NCI-H748 treated with DMSO at 0.1 percent for 48 hours (cell line): ENCODE data around the gene CPA4.

ENCODE experiments used
- DNase-seq: peaks from one replicate; lab custom pipeline; 2025; lab: John Stamatoyannopoulos, UW

Gene CPA4

GRCh38 chr7:130365511-130366441 lies 72.8 kb downstream of the CPA4 start:
- DNase-seq, result peak; percentile 98

DNA sequence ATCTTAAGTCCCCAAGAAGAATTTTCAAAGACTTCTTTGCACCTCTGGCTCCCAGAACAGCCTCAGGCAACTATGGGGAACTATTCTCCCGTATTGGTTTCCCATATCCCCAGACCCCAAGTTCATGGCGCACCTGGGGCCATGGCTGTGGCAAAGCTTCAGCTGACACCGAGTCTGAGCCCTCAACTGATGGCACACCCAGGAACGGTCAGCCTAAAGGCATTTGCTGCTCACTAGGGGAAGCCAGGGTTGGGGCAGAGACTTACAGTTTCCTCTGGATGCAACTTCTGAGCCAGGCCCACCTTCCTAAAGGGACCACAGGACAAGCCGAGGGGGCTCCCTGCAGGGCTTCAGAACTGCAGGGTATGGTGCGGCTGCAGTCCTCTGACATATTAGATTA lies 73.6 kb downstream of the CPA4 start:
- DNase-seq, result no peak

GRCh38 chr7:130367088-130367755 lies 74.3 kb downstream of the CPA4 start:
- no peak for DNase-seq

GRCh38 chr7:130367836-130368746 lies 75.1 kb downstream of the CPA4 start:
- DNase-seq, result no peak

GRCh38 chr7:130369110-130369711 lies 76.2 kb downstream of the CPA4 start:
- no peak for DNase-seq

DNA sequence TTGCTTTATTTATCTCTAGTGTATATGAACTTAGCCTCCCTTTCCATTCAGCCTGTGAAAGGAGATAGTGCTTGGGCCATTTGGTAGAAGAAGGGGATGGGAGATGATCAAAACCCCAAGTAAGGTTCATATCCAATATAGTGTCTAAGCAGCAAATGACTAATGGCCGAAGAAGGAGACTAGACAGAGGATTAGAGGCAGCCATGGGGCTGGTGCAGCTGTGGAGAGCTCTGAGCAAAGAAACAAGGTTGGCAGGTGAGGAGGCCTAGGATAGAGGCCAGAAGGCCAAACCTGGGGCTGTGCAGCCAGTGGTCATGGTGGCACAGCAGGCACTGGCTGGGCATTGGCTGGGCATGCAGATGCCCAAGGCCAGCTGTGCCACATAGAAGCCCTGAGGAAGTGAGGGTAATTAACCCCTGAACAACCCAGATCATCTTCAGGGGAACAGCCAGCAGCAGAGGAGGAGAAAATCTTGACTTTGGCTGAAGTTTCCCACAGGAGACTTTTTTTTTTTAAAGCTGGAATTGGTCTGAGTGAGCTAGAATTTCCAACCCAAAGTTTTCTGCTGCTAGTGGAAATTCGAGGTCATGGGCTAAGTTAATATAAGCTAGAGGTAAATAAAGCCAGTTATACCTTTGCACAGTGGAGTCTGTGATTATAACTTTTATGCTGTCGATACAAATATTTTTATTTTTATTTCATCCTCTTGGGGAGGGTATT lies 77.0 kb downstream of the CPA4 start:
- DNase-seq, result no peak

DNA sequence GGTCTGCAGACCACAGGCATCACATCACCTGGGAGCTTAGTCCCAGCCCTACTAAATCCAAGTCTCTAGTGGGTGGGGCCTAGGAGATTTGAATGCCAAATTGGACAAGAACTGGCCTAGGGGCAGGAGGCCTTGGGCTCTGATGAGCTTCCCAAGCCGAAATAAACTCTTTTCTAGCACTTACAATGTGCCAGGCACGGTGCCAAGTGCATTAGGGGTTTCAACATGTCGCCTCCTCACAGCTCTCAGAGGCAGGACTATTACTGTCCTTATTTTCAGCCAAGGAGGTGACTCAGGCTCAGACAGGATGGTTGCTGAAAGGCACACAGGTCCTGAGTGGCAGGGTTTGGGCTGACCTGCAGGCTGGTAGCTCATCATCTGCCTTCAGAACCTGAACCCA lies 78.1 kb downstream of the CPA4 start:
- no peak for DNase-seq

- DNase-seq, result no peak
Measured at GRCh38 chr7:130372402-130373165, 79.6 kb downstream of the CPA4 start.
